Stomach (tissue), 9 donors: Measurements from ENCODE around the gene WNT2. TPM values are rescaled to one million over a fixed set of nuclear protein-coding genes. Genes with fewer than 3 reads are reported as not detected.

ENCODE experiments used
- DNase-seq, 2 donors: peaks; one replicate each; pipeline versions ENCODE4 v3.0.0 to v3.0.0-alpha.2; 2013 to 2019
- H3K27ac ChIP-seq, 5 donors: fragments of 200-600 bp in 4 of 5; sonication (generic) in 4 of 5; one replicate each; pipeline ENCODE4 v1.5.1; 2013 to 2019; ENCODE audit warnings: mild to moderate bottlenecking in 1 of 5, moderate library complexity in 1 of 5
- H3K27me3 ChIP-seq, 3 donors: fragments of 200-600 bp; sonication (generic); one replicate each; pipeline ENCODE4 v1.5.1; 2017 to 2019; ENCODE audit warnings: mixed run types in 1 of 3
- H3K36me3 ChIP-seq, 4 donors: fragments of 200-600 bp; sonication (generic); 1 replicate in 3 of 4; 2 replicates in 1 of 4; pipeline ENCODE4 v1.5.1; 2016 to 2019
- H3K4me1 ChIP-seq, 4 donors: fragments of 200-600 bp; sonication (generic); one replicate each; pipeline ENCODE4 v1.5.1; 2016 to 2019
- H3K4me3 ChIP-seq, 4 donors: fragments of 200-600 bp; sonication (generic) in 3 of 4; one replicate each; pipeline ENCODE4 v1.5.1; 2016 to 2019; ENCODE audit warnings: mild to moderate bottlenecking in 1 of 4
- H3K9me3 ChIP-seq, 4 donors: fragments of 200-600 bp; sonication (generic); one replicate each; pipeline ENCODE4 v1.5.1; 2016 to 2019
- CTCF ChIP-seq, 7 experiments: fragments of 450-650 bp in 4 of 7; fragments of 200-600 bp in 3 of 7; sonication (generic) in 3 of 7; IDR thresholded peaks; one replicate each; pipeline ENCODE4 v1.5.1; 2016 to 2019; ENCODE audit warnings: antibody characterized with exemption in 7 of 7, control low read depth in 2 of 7, mild to moderate bottlenecking in 1 of 7
- EP300 ChIP-seq: sonication (generic); formaldehyde crosslinking; IDR thresholded peaks from one replicate; pipeline ENCODE4 v1.6.1; 2017; ENCODE audit warnings: antibody characterized with exemption
- POLR2A ChIP-seq, 4 donors: fragments of 450-650 bp; IDR thresholded peaks; one replicate each; pipeline ENCODE4 v1.6.1; 2016; ENCODE audit warnings: antibody characterized with exemption in 4 of 4, control low read depth in 2 of 4, mild to moderate bottlenecking in 1 of 4, moderate library complexity in 1 of 4
- POLR2AphosphoS5 ChIP-seq, 3 donors: sonication (generic); formaldehyde crosslinking; IDR thresholded peaks; one replicate each; pipeline ENCODE4 v1.6.1; 2016; ENCODE audit warnings: antibody characterized with exemption in 3 of 3
- WGBS, 5 donors: extraction: QIAGEN DNeasy Blood & Tissue Kit in 3 of 5; methylation state at CpG; one replicate each; pipeline versions ENCODE4 v1.1.5 to v1.1.7; 2013 to 2018; 5-methylcytosine and 5-hydroxymethylcytosine counted together
- intact Hi-C: fragments of 100-400 bp; cut with DNase I; formaldehyde crosslinking; loops from one replicate; pipeline ENCODE4 v1.15.1; 2023; ENCODE audit warnings: low total_unique reads
- polyA plus RNA-seq, 3 donors: library from polyadenylated mRNA; stranded (reverse); fragments of 200-250 nt; gene quantifications; one replicate each; pipeline ENCODE4 v1.2.3, GENCODE V29; 2013
- total RNA-seq, 5 donors: library from RNA; depleted of rRNA; stranded (reverse); fragments of >200 nt; gene quantifications; one replicate each; pipeline versions ENCODE4 v1.1.0 to v1.2.3, GENCODE V29; 2014 to 2016
- donor health status: healthy with polysubstance abuse.
- donor health status: Bipolar disorder and iron deficiency.
- donor health status: healthy.

Gene WNT2
- total and polyA plus RNA-seq, 8 donors: 0.61 to 1.7 TPM; not detected in 6

DNA sequence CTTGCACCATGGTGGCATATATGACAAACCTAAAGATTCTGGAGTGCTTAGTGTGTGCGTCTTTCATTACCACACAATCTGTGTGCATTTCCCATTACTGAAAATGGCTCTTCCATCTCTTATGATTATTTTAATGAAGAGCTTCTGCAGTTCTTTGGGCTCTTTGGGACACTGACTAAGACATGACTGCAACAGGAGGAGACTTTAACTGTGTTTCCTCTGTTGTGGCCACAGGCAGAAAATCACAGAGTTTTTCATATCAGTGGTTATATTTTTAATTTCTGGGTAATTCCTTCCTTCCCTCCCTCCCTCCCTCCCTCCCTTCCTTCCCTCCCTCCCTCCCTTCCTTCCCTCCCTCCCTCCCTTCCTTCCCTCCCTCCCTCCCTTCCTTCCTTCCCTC is 58.1 kb downstream of the WNT2 start:
- intact Hi-C loops: no loop called here

GRCh38 chr7:117262546-117262945 is 60.3 kb downstream of the WNT2 start:
- Histone ChIP-seq H3K27me3 (no peaks in the 10 kb centered on the region), H3K36me3 (no peaks in the 10 kb centered on the region), H3K4me3 (no peak overlapping the region), H3K27ac (no peak overlapping the region), H3K4me1 (no peaks in the 10 kb centered on the region), H3K9me3 (peaks cover 0 to 7% (median 0%) of the 10 kb centered on the region in 4 donors)
- WGBS, 5 donors: 89 to 97% (median 95%) methylated on average over 2 of the region's 2 CpGs
- intact Hi-C loops: no loop called here
- TF ChIP-seq POLR2A (IDR thresholded peaks at IDR 0.05) (no peak), CTCF (IDR thresholded peaks at IDR 0.05) (no peak), POLR2AphosphoS5 (IDR thresholded peaks at IDR 0.05) (no peak)
- no peak for DNase-seq

More for the DNA sequence above, 58.1 kb downstream of the WNT2 start:
- Histone ChIP-seq H3K9me3 (peaks cover 0 to 7% (median 0%) of the 10 kb centered on the region in 4 donors), H3K4me1 (no peaks in the 10 kb centered on the region), H3K4me3 (no peak overlapping the region), H3K27ac (no peak overlapping the region), H3K36me3 (no peaks in the 10 kb centered on the region), H3K27me3 (no peaks in the 10 kb centered on the region)
- no peak for DNase-seq
- no peak for TF ChIP-seq POLR2A (IDR thresholded peaks at IDR 0.05)
- no peak for TF ChIP-seq EP300
- no peak for TF ChIP-seq POLR2AphosphoS5 (IDR thresholded peaks at IDR 0.05)
- TF ChIP-seq CTCF (IDR thresholded peaks at IDR 0.05): no peak
- 0 to 94% (median 58%) methylated on average over 1 of the region's 1 CpG for WGBS, 5 donors

GRCh38 chr7:117259615-117260014 is 63.2 kb downstream of the WNT2 start:
- 0 to 91% (median 49%) methylated on average over 1 of the region's 1 CpG for WGBS, 5 donors
- no peak for DNase-seq
- Histone ChIP-seq H3K27me3 (peaks cover 0 to 4% (median 0%) of the 10 kb centered on the region in 3 donors), H3K9me3 (no peaks in the 10 kb centered on the region), H3K36me3 (no peaks in the 10 kb centered on the region), H3K4me3 (no peak overlapping the region), H3K27ac (no peak overlapping the region), H3K4me1 (no peaks in the 10 kb centered on the region)
- TF ChIP-seq EP300 (no peak), POLR2AphosphoS5 (IDR thresholded peaks at IDR 0.05) (no peak), CTCF (IDR thresholded peaks at IDR 0.05) (no peak), POLR2A (IDR thresholded peaks at IDR 0.05) (no peak)
- intact Hi-C loops: no loop called here

DNA sequence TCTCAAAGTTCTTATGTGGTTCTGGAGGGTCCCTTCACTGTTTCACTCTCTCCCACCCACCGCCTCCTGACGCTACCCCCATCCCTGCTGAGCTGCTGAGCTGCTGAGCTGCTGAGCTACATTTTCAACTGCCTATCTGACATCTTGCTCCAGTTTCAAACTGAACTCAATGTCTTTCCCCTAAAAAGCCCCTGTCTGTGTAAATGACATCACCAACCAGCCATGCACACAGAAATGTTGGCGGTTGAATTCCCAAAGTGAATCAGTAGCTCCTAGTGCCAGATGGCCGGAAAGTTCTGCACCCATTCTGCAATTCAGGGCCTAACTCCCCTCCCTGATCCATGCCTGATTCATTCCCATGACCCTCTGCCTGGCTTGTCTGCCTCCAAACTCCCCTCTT is 71.2 kb downstream of the WNT2 start:
- no peak for DNase-seq
- H3K27me3 ChIP-seq: peaks cover 0 to 4% (median 0%) of the 10 kb centered on the region in 3 donors

More for the DNA sequence above, 71.2 kb downstream of the WNT2 start:
- H3K36me3 ChIP-seq: no peaks in the 10 kb centered on the region
- H3K4me1 ChIP-seq: no peaks in the 10 kb centered on the region
- no peak overlapping the region for H3K27ac ChIP-seq
- no peaks in the 10 kb centered on the region for H3K9me3 ChIP-seq
- intact Hi-C loops: no loop called here
- no peak overlapping the region for H3K4me3 ChIP-seq
- WGBS, 5 donors: 85 to 91% (median 90%) methylated on average over 4 of the region's 4 CpGs
- TF ChIP-seq EP300: no peak
- no peak for TF ChIP-seq POLR2A (IDR thresholded peaks at IDR 0.05)
- no peak for TF ChIP-seq POLR2AphosphoS5 (IDR thresholded peaks at IDR 0.05)
- no peak for TF ChIP-seq CTCF (IDR thresholded peaks at IDR 0.05)
